ENCODE data around the gene POLR3E. TPM values are rescaled to one million over a fixed set of nuclear protein-coding genes. Genes with fewer than 3 reads are reported as not detected.

Gene POLR3E
- total RNA-seq, 1 experiment from 2014 or later: 65.0 TPM

DNA sequence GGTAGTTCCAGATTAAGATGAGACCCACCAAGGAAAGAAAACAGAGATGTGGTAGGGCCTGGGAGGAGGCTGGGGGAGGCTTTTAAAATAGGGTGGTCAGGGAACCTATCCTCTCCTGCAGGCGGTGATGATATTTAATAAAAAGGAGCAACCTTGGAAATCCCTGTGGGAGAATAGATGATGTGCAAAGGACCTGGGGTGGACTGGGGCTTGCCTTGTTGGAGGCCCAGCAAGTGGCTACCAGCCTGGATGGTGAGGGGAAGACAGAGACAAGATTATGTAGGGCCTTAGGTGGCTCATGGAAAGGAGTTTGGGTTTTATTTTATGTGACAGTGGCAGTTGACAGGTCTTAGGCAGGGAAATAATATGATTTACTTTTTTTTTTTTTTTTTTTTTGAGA lies 1.8 kb downstream of the POLR3E start:
- TF ChIP-seq, protein P1, sequence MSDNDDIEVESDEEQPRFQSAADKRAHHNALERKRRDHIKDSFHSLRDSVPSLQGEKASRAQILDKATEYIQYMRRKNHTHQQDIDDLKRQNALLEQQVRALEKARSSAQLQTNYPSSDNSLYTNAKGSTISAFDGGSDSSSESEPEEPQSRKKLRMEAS (IDR thresholded peaks at IDR 0.05): no peak
- no peak for TF ChIP-seq SP1 (IDR thresholded peaks at IDR 0.05; ENCODE audit: low read depth)
- TF ChIP-seq TCF7L2 (IDR thresholded peaks at IDR 0.05; ENCODE audit: borderline replicate concordance, extremely low read depth, insufficient read depth, insufficient read length): no peak
- TF ChIP-seq, protein P2, sequence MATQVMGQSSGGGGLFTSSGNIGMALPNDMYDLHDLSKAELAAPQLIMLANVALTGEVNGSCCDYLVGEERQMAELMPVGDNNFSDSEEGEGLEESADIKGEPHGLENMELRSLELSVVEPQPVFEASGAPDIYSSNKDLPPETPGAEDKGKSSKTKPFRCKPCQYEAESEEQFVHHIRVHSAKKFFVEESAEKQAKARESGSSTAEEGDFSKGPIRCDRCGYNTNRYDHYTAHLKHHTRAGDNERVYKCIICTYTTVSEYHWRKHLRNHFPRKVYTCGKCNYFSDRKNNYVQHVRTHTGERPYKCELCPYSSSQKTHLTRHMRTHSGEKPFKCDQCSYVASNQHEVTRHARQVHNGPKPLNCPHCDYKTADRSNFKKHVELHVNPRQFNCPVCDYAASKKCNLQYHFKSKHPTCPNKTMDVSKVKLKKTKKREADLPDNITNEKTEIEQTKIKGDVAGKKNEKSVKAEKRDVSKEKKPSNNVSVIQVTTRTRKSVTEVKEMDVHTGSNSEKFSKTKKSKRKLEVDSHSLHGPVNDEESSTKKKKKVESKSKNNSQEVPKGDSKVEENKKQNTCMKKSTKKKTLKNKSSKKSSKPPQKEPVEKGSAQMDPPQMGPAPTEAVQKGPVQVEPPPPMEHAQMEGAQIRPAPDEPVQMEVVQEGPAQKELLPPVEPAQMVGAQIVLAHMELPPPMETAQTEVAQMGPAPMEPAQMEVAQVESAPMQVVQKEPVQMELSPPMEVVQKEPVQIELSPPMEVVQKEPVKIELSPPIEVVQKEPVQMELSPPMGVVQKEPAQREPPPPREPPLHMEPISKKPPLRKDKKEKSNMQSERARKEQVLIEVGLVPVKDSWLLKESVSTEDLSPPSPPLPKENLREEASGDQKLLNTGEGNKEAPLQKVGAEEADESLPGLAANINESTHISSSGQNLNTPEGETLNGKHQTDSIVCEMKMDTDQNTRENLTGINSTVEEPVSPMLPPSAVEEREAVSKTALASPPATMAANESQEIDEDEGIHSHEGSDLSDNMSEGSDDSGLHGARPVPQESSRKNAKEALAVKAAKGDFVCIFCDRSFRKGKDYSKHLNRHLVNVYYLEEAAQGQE (IDR thresholded peaks at IDR 0.05; ENCODE audit: low read depth): no peak
- no peak for TF ChIP-seq JUND (IDR thresholded peaks at IDR 0.05)
- TF ChIP-seq ZFX (IDR thresholded peaks at IDR 0.05): no peak
- TF ChIP-seq POLR2AphosphoS5 (IDR thresholded peaks at IDR 0.05; ENCODE audit: low read depth, low read length): no peak
- no peak for TF ChIP-seq SIN3A (IDR thresholded peaks at IDR 0.05; ENCODE audit: low read depth)
- no peak for TF ChIP-seq EZH2 (IDR thresholded peaks at IDR 0.05)
- TF ChIP-seq RAD21 (IDR thresholded peaks at IDR 0.05; ENCODE audit: low read depth): no peak
- TF ChIP-seq YY1 (IDR thresholded peaks at IDR 0.05; ENCODE audit: extremely low read depth, insufficient replicate concordance, low read depth, low read length): no peak
- TF ChIP-seq ZNF274 (IDR thresholded peaks at IDR 0.05; ENCODE audit: low read depth, low read length): no peak
- TF ChIP-seq EGR1 (IDR thresholded peaks at IDR 0.05; ENCODE audit: low read depth): no peak
- Histone ChIP-seq H3K9me2 (ENCODE audit: insufficient read depth) (no peaks in the 10 kb centered on the region), H3K27ac (ENCODE audit: low read depth, low read length) (peak overlapping the region; percentile 38; the same call in 1 of the 2 replicates), H3K4me2 (ENCODE audit: low read length) (peak overlapping the region; percentile 93), H4K20me1 (ENCODE audit: insufficient read depth) (no peaks in the 10 kb centered on the region; the same call in 1 of the 2 replicates), H3K9ac (ENCODE audit: low read length) (no peak overlapping the region), H3K79me2 (ENCODE audit: insufficient read depth, low read length) (peaks cover 64% of the 10 kb centered on the region), H3K27me3 (ENCODE audit: insufficient read depth, low read length) (no peaks in the 10 kb centered on the region), H3K9me3 (ENCODE audit: control insufficient read depth in 1 of 2, insufficient read depth in 1 of 2, low read depth in 1 of 2, low read length in 2 of 2) (no peaks in the 10 kb centered on the region), H3K4me3 (replicated peaks in 1 of 2; ENCODE audit: low read depth in 1 of 2, low read length in 2 of 2) (peak overlapping the region; percentile 83 to 92; a peak in 3 of 4 replicates), H3K4me1 (ENCODE audit: control insufficient read depth in 1 of 2, insufficient read depth in 2 of 2, low read length in 2 of 2) (peaks cover 6 to 19% of the 10 kb centered on the region in 2 experiments; a peak in 3 of 4 replicates), H2AFZ (ENCODE audit: low read depth, low read length, poor library complexity, severe bottlenecking) (no peak overlapping the region), H3K36me3 (ENCODE audit: control insufficient read depth in 1 of 2, insufficient read depth in 2 of 2, low read length in 2 of 2) (peaks cover 0 to 19% of the 10 kb centered on the region in 2 experiments; a peak in 1 of 4 replicates)
- DNase-seq (ENCODE audit: low read depth, low spot score) (no peak), ATAC-seq (no peak)
- CTCF ChIA-PET: interaction anchor here (1.0 kb wide), 1 partner anchor 93 kb away, joined by 8 read pairs; the partner anchor contains the start of gene EEF2K
- RAD21 ChIA-PET (ENCODE audit: low non-redundant PET in 1 of 2, low total read pairs in 2 of 2, uncharacterized antibody in 2 of 2, unreplicated experiment in 2 of 2): interaction anchor here in 1 of 2 experiments (1.5 kb wide), 1 partner anchor 99 kb away, joined by 5 read pairs; no protein-coding TSS in a partner anchor
- BruUV-seq (replicated peaks): no TSS peak
- POLR2A ChIA-PET: interaction anchor here (0.6 to 1.3 kb wide), 2 partner anchors 12 to 108 kb away, joined by 3 read pairs; no protein-coding TSS in a partner anchor
- intact Hi-C loops (cut with micrococcal nuclease): loop anchor here (10.0 kb wide), 1 partner anchor 294 kb away; the partner anchor contains the start of genes MOSMO and PDZD9
